Calu3 (cell line): Measurements from ENCODE around the gene CDH4. TPM values are rescaled to one million over a fixed set of nuclear protein-coding genes. Genes with fewer than 3 reads are reported as not detected.

Experiments
- BruUV-seq: library from RNA; stranded (reverse); fragments of 400-500 nt; replicated peaks from 2 replicates; lab custom pipeline; 2021; lab: Mats Ljungman, UMichigan
- CTCF ChIA-PET: fragments of 300-600 bp; sonication (Branson Sonifier 250); formaldehyde crosslinking; loops from one replicate; lab custom pipeline; 2022; ENCODE audit warnings: antibody characterized with exemption; lab: Charles Lee
- DNase-seq: peaks from one replicate; pipeline ENCODE4 v3.0.0; 2022
- H3K27ac Mint-ChIP-seq: one replicate; pipeline ENCODE4 v1.8.0; 2022; ENCODE audit warnings: mixed read lengths; ENCODE audit not compliant: unreplicated experiment
- H3K27me3 Mint-ChIP-seq: one replicate; pipeline ENCODE4 v1.8.0; 2022; ENCODE audit warnings: mixed read lengths; ENCODE audit not compliant: unreplicated experiment
- H3K36me3 Mint-ChIP-seq: one replicate; pipeline ENCODE4 v1.8.0; 2022; ENCODE audit warnings: mild to moderate bottlenecking, moderate library complexity, mixed read lengths; ENCODE audit not compliant: insufficient read depth, unreplicated experiment
- H3K4me1 Mint-ChIP-seq: one replicate; pipeline ENCODE4 v1.8.0; 2022; ENCODE audit warnings: mild to moderate bottlenecking, low read depth, mixed read lengths; ENCODE audit not compliant: unreplicated experiment
- H3K4me3 Mint-ChIP-seq: one replicate; pipeline ENCODE4 v1.8.0; 2022; ENCODE audit warnings: mild to moderate bottlenecking, low read depth, moderate library complexity, mixed read lengths; ENCODE audit not compliant: unreplicated experiment
- H3K9me3 Mint-ChIP-seq: one replicate; pipeline ENCODE4 v1.8.0; 2022; ENCODE audit warnings: low read depth, mixed read lengths; ENCODE audit not compliant: unreplicated experiment
- CTCF ChIP-seq: fragments of 200-600 bp; IDR thresholded peaks from one replicate; pipeline ENCODE4 v1.8.0; 2022; ENCODE audit warnings: antibody characterized with exemption; ENCODE audit not compliant: unreplicated experiment
- intact Hi-C: fragments of 100-400 bp; cut with micrococcal nuclease; formaldehyde crosslinking; loops from one replicate; pipeline ENCODE4 v1.10.0; 2022; ENCODE audit not compliant: unreplicated experiment
- total RNA-seq: library from RNA; stranded (reverse); gene quantifications from 2 replicates; pipeline ENCODE4 v1.2.3, GENCODE V29; 2022

Gene CDH4
- total RNA-seq, 1 experiment from 2014 or later, result not detected

GRCh38 chr20:61762167-61762710, 510.2 kb downstream of the CDH4 start:
- Mint-ChIP-seq H3K27ac (no peak overlapping the region), H3K4me1 (no peaks in the 10 kb centered on the region), H3K9me3 (no peaks in the 10 kb centered on the region), H3K27me3 (peaks cover 73% of the 10 kb centered on the region), H3K36me3 (no peaks in the 10 kb centered on the region), H3K4me3 (no peak overlapping the region)
- no peak for DNase-seq
- no peak for TF ChIP-seq CTCF
- CTCF ChIA-PET, result no interaction called here
- intact Hi-C loops, result no loop called here
- BruUV-seq, result no TSS peak

- Mint-ChIP-seq H3K36me3 (no peaks in the 10 kb centered on the region), H3K4me3 (no peak overlapping the region), H3K9me3 (no peaks in the 10 kb centered on the region), H3K27me3 (peaks cover 82% of the 10 kb centered on the region), H3K4me1 (no peaks in the 10 kb centered on the region), H3K27ac (no peak overlapping the region)
- no peak for DNase-seq
- CTCF ChIA-PET, result no interaction called here
- TF ChIP-seq CTCF, result no peak
- BruUV-seq, result no TSS peak
- intact Hi-C loops, result no loop called here
Measured at GRCh38 chr20:61762886-61763739, 511.1 kb downstream of the CDH4 start.

GRCh38 chr20:61763740-61764400, 511.8 kb downstream of the CDH4 start:
- no peak for DNase-seq
- Mint-ChIP-seq H3K4me1 (no peaks in the 10 kb centered on the region), H3K27me3 (peaks cover 86% of the 10 kb centered on the region), H3K36me3 (no peaks in the 10 kb centered on the region), H3K4me3 (no peak overlapping the region), H3K9me3 (no peaks in the 10 kb centered on the region), H3K27ac (no peak overlapping the region)
- intact Hi-C loops, result no loop called here
- no TSS peak for BruUV-seq
- TF ChIP-seq CTCF, result no peak
- CTCF ChIA-PET, result no interaction called here

GRCh38 chr20:61764471-61765025, 512.5 kb downstream of the CDH4 start:
- no peak for TF ChIP-seq CTCF
- no peak for DNase-seq
- H3K4me1 Mint-ChIP-seq, result no peaks in the 10 kb centered on the region
- no TSS peak for BruUV-seq
- no peak overlapping the region for H3K4me3 Mint-ChIP-seq
- intact Hi-C loops, result no loop called here
- no peaks in the 10 kb centered on the region for H3K36me3 Mint-ChIP-seq
- CTCF ChIA-PET, result no interaction called here
- peaks cover 86% of the 10 kb centered on the region for H3K27me3 Mint-ChIP-seq
- H3K27ac Mint-ChIP-seq, result no peak overlapping the region
- no peaks in the 10 kb centered on the region for H3K9me3 Mint-ChIP-seq
